Suprapubic skin (tissue), 3 donors: ENCODE data around the gene CEP63.

Experiments
- CTCF ChIP-seq, 2 donors: fragments of 200-600 bp in 1 of 2; fragments of 450-650 bp in 1 of 2; sonication (generic) in 1 of 2; IDR thresholded peaks; one replicate each; pipeline ENCODE4 v1.5.1; 2016 to 2019; ENCODE audit warnings: antibody characterized with exemption in 2 of 2, mild to moderate bottlenecking in 1 of 2, moderate library complexity in 1 of 2
- POLR2A ChIP-seq, 2 donors: fragments of 450-650 bp; IDR thresholded peaks; one replicate each; pipeline ENCODE4 v1.6.1; 2017; ENCODE audit warnings: antibody characterized with exemption in 2 of 2, mild to moderate bottlenecking in 2 of 2, moderate library complexity in 2 of 2

DNA sequence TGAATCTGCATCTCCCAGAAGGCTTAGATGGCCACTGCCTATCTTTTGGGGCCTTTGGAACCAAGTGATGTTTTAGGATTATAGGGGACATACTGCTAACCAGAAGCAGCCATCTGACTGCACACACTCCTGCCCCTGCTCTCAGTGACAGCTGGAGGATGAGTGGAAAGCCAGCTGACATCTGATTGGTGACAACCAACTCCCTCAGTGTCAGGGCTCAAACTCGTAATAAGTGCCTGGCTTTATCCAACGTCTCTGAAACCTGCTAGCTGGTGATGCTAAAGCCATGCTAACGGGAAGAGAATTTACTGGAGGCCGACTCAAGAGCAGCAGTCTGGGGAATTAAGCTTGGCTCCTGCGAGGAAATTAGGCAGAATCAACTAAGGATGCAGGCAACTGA, 129.9 kb downstream of the CEP63 start:
- TF ChIP-seq CTCF (IDR thresholded peaks at IDR 0.05): no peak
- TF ChIP-seq POLR2A (IDR thresholded peaks at IDR 0.05): no peak
